ENCODE measurements around the gene STXBP3. TPM values are rescaled to one million over a fixed set of nuclear protein-coding genes. Genes with fewer than 3 reads are reported as not detected.
A peak's percentile ranks its signal among the peaks of the same experiment; 100 is the strongest.

STXBP3 gene
- total and polyA plus RNA-seq, 4 donors: 10.9 to 33.0 (median 23.2) TPM

DNA sequence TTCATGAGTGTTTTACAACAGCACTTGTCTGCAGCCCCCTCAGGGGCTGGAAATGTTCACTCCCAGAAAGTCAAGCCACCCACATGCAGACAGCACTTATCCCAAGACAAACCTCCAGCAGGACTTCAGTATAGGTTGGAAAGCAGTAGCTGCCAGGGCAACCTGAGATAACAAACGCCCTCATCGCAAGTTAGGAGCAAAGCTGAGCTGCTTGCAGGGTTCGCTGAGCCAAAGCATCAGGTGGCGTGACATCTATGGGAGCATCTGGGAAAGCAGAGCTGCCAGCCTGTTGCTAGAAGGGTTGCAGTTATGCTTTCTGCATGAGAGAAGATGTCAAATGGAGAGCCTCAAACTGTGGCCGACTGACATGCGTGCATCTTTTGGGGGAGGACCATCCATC lies 4.2 kb upstream of the STXBP3 start:
- 86% methylated on average over 6 of the region's 6 CpGs for WGBS
- no peak for DNase-seq (ENCODE audit: low spot score)
- Histone ChIP-seq H3K9me3 (ENCODE audit: control insufficient read depth in 4 of 4, low read length in 3 of 4) (no peaks in the 10 kb centered on the region), H3K27me3 (ENCODE audit: control insufficient read depth in 4 of 4, insufficient read depth in 4 of 4, low read length in 3 of 4) (no peaks in the 10 kb centered on the region), H3K36me3 (ENCODE audit: control insufficient read depth in 4 of 4, insufficient read depth in 3 of 4, low read depth in 1 of 4, low read length in 3 of 4) (no peaks in the 10 kb centered on the region), H3K4me1 (ENCODE audit: control insufficient read depth in 4 of 4, insufficient read depth in 4 of 4, low read length in 3 of 4) (peaks cover 0 to 2% (median under 1%) of the 10 kb centered on the region in 4 donors), H3K27ac (ENCODE audit: low read depth in 1 of 2, low read length in 2 of 2) (no peak overlapping the region), H3K9ac (ENCODE audit: low read depth in 1 of 2, low read length in 2 of 2) (no peak overlapping the region), H3K4me3 (ENCODE audit: low read depth in 1 of 3, low read length in 3 of 3) (no peak overlapping the region)
- no peak for TF ChIP-seq FOXA2 (IDR thresholded peaks at IDR 0.05)
- no peak for TF ChIP-seq GABPA (IDR thresholded peaks at IDR 0.05 in 1 of 2, conservative IDR thresholded peaks at IDR 0.05 in 1 of 2)
- TF ChIP-seq, protein P1, sequence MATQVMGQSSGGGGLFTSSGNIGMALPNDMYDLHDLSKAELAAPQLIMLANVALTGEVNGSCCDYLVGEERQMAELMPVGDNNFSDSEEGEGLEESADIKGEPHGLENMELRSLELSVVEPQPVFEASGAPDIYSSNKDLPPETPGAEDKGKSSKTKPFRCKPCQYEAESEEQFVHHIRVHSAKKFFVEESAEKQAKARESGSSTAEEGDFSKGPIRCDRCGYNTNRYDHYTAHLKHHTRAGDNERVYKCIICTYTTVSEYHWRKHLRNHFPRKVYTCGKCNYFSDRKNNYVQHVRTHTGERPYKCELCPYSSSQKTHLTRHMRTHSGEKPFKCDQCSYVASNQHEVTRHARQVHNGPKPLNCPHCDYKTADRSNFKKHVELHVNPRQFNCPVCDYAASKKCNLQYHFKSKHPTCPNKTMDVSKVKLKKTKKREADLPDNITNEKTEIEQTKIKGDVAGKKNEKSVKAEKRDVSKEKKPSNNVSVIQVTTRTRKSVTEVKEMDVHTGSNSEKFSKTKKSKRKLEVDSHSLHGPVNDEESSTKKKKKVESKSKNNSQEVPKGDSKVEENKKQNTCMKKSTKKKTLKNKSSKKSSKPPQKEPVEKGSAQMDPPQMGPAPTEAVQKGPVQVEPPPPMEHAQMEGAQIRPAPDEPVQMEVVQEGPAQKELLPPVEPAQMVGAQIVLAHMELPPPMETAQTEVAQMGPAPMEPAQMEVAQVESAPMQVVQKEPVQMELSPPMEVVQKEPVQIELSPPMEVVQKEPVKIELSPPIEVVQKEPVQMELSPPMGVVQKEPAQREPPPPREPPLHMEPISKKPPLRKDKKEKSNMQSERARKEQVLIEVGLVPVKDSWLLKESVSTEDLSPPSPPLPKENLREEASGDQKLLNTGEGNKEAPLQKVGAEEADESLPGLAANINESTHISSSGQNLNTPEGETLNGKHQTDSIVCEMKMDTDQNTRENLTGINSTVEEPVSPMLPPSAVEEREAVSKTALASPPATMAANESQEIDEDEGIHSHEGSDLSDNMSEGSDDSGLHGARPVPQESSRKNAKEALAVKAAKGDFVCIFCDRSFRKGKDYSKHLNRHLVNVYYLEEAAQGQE (IDR thresholded peaks at IDR 0.05): no peak

DNA sequence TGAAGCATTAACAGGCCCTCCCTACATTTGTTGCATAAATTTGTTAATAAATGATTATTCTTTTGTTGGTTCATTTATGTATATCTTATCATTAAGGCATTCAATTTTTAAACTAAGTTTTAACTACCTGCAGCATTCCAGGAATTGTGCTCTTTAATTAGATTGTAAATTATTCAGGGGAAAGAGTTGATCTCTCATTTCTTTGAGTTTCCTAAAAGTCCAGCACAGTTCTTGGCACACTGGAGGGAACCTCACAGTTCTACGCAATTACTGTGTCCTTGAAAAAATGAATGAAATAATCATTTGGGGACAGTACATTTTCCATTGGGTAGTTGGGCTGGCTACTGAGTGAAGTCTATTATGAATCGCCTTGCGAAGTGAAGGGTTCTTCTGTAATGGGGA lies 493 bp upstream of the STXBP3 start:
- no peaks in the 10 kb centered on the region for H3K9me3 ChIP-seq (ENCODE audit: control insufficient read depth in 4 of 4, low read length in 3 of 4)
- H3K4me3 ChIP-seq (ENCODE audit: low read depth in 1 of 3, low read length in 3 of 3): no peak overlapping the region
- no peak overlapping the region for H3K9ac ChIP-seq (ENCODE audit: low read depth in 1 of 2, low read length in 2 of 2)
- H3K27me3 ChIP-seq (ENCODE audit: control insufficient read depth in 4 of 4, insufficient read depth in 4 of 4, low read length in 3 of 4): no peaks in the 10 kb centered on the region
- peaks cover 0 to 2% (median 0%) of the 10 kb centered on the region in 4 donors for H3K36me3 ChIP-seq (ENCODE audit: control insufficient read depth in 4 of 4, insufficient read depth in 3 of 4, low read depth in 1 of 4, low read length in 3 of 4)
- peak overlapping the region; percentile 93 to 98 for H3K27ac ChIP-seq (ENCODE audit: low read depth in 1 of 2, low read length in 2 of 2)
- 47% methylated on average over 3 of the region's 3 CpGs for WGBS
- peaks cover 0 to 5% (median 2%) of the 10 kb centered on the region in 4 donors for H3K4me1 ChIP-seq (ENCODE audit: control insufficient read depth in 4 of 4, insufficient read depth in 4 of 4, low read length in 3 of 4)
- DNase-seq (ENCODE audit: low spot score): no peak
- no peak for TF ChIP-seq FOXA1 (IDR thresholded peaks at IDR 0.05)
- no peak for TF ChIP-seq RAD21 (IDR thresholded peaks at IDR 0.05)
- TF ChIP-seq JUND (IDR thresholded peaks at IDR 0.05): no peak
- TF ChIP-seq FOXA2 (IDR thresholded peaks at IDR 0.05): no peak
- TF ChIP-seq, protein P2, sequence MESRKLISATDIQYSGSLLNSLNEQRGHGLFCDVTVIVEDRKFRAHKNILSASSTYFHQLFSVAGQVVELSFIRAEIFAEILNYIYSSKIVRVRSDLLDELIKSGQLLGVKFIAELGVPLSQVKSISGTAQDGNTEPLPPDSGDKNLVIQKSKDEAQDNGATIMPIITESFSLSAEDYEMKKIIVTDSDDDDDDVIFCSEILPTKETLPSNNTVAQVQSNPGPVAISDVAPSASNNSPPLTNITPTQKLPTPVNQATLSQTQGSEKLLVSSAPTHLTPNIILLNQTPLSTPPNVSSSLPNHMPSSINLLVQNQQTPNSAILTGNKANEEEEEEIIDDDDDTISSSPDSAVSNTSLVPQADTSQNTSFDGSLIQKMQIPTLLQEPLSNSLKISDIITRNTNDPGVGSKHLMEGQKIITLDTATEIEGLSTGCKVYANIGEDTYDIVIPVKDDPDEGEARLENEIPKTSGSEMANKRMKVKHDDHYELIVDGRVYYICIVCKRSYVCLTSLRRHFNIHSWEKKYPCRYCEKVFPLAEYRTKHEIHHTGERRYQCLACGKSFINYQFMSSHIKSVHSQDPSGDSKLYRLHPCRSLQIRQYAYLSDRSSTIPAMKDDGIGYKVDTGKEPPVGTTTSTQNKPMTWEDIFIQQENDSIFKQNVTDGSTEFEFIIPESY (IDR thresholded peaks at IDR 0.05): no peak
- TF ChIP-seq YY1 (IDR thresholded peaks at IDR 0.05): no peak
- TF ChIP-seq GABPA (IDR thresholded peaks at IDR 0.05 in 1 of 2, conservative IDR thresholded peaks at IDR 0.05 in 1 of 2): no peak
- TF ChIP-seq EGR1 (IDR thresholded peaks at IDR 0.05; ENCODE audit: low read depth in 2 of 2): no peak
- TF ChIP-seq, protein P3, sequence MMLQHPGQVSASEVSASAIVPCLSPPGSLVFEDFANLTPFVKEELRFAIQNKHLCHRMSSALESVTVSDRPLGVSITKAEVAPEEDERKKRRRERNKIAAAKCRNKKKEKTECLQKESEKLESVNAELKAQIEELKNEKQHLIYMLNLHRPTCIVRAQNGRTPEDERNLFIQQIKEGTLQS (IDR thresholded peaks at IDR 0.05): no peak

DNA sequence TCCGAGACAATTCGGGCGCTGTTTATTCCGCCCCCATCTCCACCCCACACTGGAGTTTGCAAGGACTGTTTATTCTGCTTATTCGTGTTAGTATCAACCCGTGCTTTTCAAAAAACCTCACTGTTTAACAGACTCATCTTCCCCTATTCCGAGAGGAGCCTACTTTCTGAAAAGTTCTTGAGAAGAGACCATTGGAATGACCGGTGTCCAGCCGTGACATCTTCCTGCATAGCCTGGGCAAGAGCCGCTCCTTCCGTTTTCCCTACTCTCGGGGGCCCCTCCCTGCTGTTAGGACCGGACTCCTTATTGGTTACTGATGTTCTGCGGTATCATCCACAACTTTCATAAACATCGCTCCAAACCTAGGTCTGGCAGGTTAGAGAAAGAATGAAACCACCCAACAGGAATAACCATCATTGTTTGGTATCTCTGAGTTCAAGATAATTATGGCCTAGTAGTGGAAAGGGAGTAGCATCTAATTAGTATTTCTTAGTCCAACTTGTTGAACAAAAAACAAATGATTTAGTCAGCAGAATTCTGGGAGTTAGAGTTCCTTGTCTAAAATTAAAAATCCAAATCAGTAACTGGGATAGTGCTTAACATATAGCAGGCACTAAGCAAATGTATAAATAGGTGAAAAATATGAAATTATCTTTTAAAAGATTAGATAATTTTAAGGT lies 837 bp downstream of the STXBP3 start:
- no peaks in the 10 kb centered on the region for H3K9me3 ChIP-seq (ENCODE audit: control insufficient read depth in 4 of 4, low read length in 3 of 4)
- DNase-seq (ENCODE audit: low spot score): peak; percentile 78
- H3K4me1 ChIP-seq (ENCODE audit: control insufficient read depth in 4 of 4, insufficient read depth in 4 of 4, low read length in 3 of 4): peaks cover 0 to 5% (median 2%) of the 10 kb centered on the region in 4 donors
- peak overlapping the region; percentile 77 to 89 (median 88) for H3K4me3 ChIP-seq (ENCODE audit: low read depth in 1 of 3, low read length in 3 of 3)
- WGBS: under 1% methylated on average over 15 of the region's 15 CpGs
- H3K27me3 ChIP-seq (ENCODE audit: control insufficient read depth in 4 of 4, insufficient read depth in 4 of 4, low read length in 3 of 4): no peaks in the 10 kb centered on the region
- peak overlapping the region; percentile 75 to 86 for H3K9ac ChIP-seq (ENCODE audit: low read depth in 1 of 2, low read length in 2 of 2)
- H3K36me3 ChIP-seq (ENCODE audit: control insufficient read depth in 4 of 4, insufficient read depth in 3 of 4, low read depth in 1 of 4, low read length in 3 of 4): peaks cover 0 to 2% (median under 1%) of the 10 kb centered on the region in 4 donors
- peak overlapping the region; percentile 93 to 98 for H3K27ac ChIP-seq (ENCODE audit: low read depth in 1 of 2, low read length in 2 of 2)
- TF ChIP-seq SP1 (IDR thresholded peaks at IDR 0.05): peak; percentile 22
- no peak for TF ChIP-seq RAD21 (IDR thresholded peaks at IDR 0.05)
- TF ChIP-seq EGR1 (IDR thresholded peaks at IDR 0.05; ENCODE audit: low read depth in 2 of 2): no peak
- peak; percentile 68 to 76 for TF ChIP-seq GABPA (IDR thresholded peaks at IDR 0.05 in 1 of 2, conservative IDR thresholded peaks at IDR 0.05 in 1 of 2)
- TF ChIP-seq NR2F2 (IDR thresholded peaks at IDR 0.05): no peak
- no peak for TF ChIP-seq HNF4A (conservative IDR thresholded peaks at IDR 0.05)
- TF ChIP-seq, protein P2 (IDR thresholded peaks at IDR 0.05): no peak
- no peak for TF ChIP-seq FOXA2 (IDR thresholded peaks at IDR 0.05)
- TF ChIP-seq, protein P4, sequence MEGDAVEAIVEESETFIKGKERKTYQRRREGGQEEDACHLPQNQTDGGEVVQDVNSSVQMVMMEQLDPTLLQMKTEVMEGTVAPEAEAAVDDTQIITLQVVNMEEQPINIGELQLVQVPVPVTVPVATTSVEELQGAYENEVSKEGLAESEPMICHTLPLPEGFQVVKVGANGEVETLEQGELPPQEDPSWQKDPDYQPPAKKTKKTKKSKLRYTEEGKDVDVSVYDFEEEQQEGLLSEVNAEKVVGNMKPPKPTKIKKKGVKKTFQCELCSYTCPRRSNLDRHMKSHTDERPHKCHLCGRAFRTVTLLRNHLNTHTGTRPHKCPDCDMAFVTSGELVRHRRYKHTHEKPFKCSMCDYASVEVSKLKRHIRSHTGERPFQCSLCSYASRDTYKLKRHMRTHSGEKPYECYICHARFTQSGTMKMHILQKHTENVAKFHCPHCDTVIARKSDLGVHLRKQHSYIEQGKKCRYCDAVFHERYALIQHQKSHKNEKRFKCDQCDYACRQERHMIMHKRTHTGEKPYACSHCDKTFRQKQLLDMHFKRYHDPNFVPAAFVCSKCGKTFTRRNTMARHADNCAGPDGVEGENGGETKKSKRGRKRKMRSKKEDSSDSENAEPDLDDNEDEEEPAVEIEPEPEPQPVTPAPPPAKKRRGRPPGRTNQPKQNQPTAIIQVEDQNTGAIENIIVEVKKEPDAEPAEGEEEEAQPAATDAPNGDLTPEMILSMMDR (IDR thresholded peaks at IDR 0.05; ENCODE audit: low read depth, low read length, missing input control): no peak
- TF ChIP-seq JUND (IDR thresholded peaks at IDR 0.05): no peak
- TF ChIP-seq, protein P3 (IDR thresholded peaks at IDR 0.05): no peak
- TF ChIP-seq TAF1 (conservative IDR thresholded peaks at IDR 0.05): peak; percentile 43
- TF ChIP-seq HNF4G (IDR thresholded peaks at IDR 0.05): no peak

Measured in liver (tissue), 9 donors.